ENCODE results near the gene SLC5A4.

SLC5A4 gene

GRCh38 chr22:32232191-32232830, 22.8 kb downstream of the SLC5A4 start:
- no peak for DNase-seq (ENCODE audit: low read depth in 2 of 2)

GRCh38 chr22:32226326-32227104, 28.6 kb downstream of the SLC5A4 start:
- no peak for DNase-seq (ENCODE audit: low read depth in 2 of 2)

GRCh38 chr22:32222991-32223390, 32.2 kb downstream of the SLC5A4 start:
- DNase-seq (ENCODE audit: low read depth in 2 of 2), result no peak

- no peak for DNase-seq (ENCODE audit: low read depth in 2 of 2)
Observed at GRCh38 chr22:32219026-32219425, 36.1 kb downstream of the SLC5A4 start.

- no peak for DNase-seq (ENCODE audit: low read depth in 2 of 2)
Observed at GRCh38 chr22:32218470-32218869, 36.7 kb downstream of the SLC5A4 start.

- no peak for DNase-seq (ENCODE audit: low read depth in 2 of 2)
Observed at GRCh38 chr22:32217465-32217864, 37.7 kb downstream of the SLC5A4 start.

GRCh38 chr22:32216911-32217310, 38.2 kb downstream of the SLC5A4 start:
- no peak for DNase-seq (ENCODE audit: low read depth in 2 of 2)

- DNase-seq (ENCODE audit: low read depth in 2 of 2), result no peak
Observed at GRCh38 chr22:32211011-32211410, 44.1 kb downstream of the SLC5A4 start.

GRCh38 chr22:32208681-32209080, 46.5 kb downstream of the SLC5A4 start:
- no peak for DNase-seq (ENCODE audit: low read depth in 2 of 2)

- no peak for DNase-seq (ENCODE audit: low read depth in 2 of 2)
Observed at GRCh38 chr22:32207971-32208480, 47.1 kb downstream of the SLC5A4 start.

GRCh38 chr22:32206774-32207758, 48.1 kb downstream of the SLC5A4 start:
- peak in 1 of 2 experiments; percentile 16 for DNase-seq (ENCODE audit: low read depth in 2 of 2)

GRCh38 chr22:32205974-32206773, 49.0 kb downstream of the SLC5A4 start:
- no peak for DNase-seq (ENCODE audit: low read depth in 2 of 2)

- peak in 1 of 2 experiments; percentile 28 for DNase-seq (ENCODE audit: low read depth in 2 of 2)
Observed at GRCh38 chr22:32204856-32205722, 50.1 kb downstream of the SLC5A4 start, which contains the start of gene RFPL2. TSS of gene RFPL2 (minus strand) at chr22:32205073. CDS start at chr22:32202451, 2,622 bp downstream.

- DNase-seq (ENCODE audit: low read depth in 2 of 2), result no peak
Observed at GRCh38 chr22:32204040-32204855, 50.9 kb downstream of the SLC5A4 start.

- no peak for DNase-seq (ENCODE audit: low read depth in 2 of 2)
Observed at GRCh38 chr22:32203181-32204039, 51.7 kb downstream of the SLC5A4 start.

- DNase-seq (ENCODE audit: low read depth in 2 of 2), result no peak
Observed at GRCh38 chr22:32202539-32203180, 52.5 kb downstream of the SLC5A4 start.

- no peak for DNase-seq (ENCODE audit: low read depth in 2 of 2)
Observed at GRCh38 chr22:32202161-32202538, 53.0 kb downstream of the SLC5A4 start.

GRCh38 chr22:32200752-32201151, 54.4 kb downstream of the SLC5A4 start:
- no peak for DNase-seq (ENCODE audit: low read depth in 2 of 2)

Measured in stimulated activated CD4-positive, alpha-beta T cell treated with anti-CD3 and anti-CD28 coated beads, Interleukin-12 subunit alpha, Interleukin-12 subunit beta, amount 100 ng/mL, for 24 hours (primary cell).